ENCODE measurements around the gene FAM174C. TPM values are rescaled to one million over a fixed set of nuclear protein-coding genes. Genes with fewer than 3 reads are reported as not detected.

FAM174C gene
- polyA plus RNA-seq, 1 of the 3 experiments (the other 2 are of a cell fraction), result 78.0 TPM

GRCh38 chr19:1307320-1307719 lies 32.0 kb downstream of the FAM174C start:
- ChIA-PET POLR2A (interaction anchor here (0.6 kb wide), 1 partner anchor 10 kb away, joined by 3 read pairs; no protein-coding TSS in a partner anchor), CTCF (no interaction called here)
- no peaks in the 10 kb centered on the region for H3K36me3 ChIP-seq (replicated peaks in 1 of 2; ENCODE audit: control insufficient read depth in 1 of 2, insufficient read depth in 2 of 2, low read length in 1 of 2)
- H3K27me3 ChIP-seq (ENCODE audit: insufficient read depth), result no peaks in the 10 kb centered on the region
- H3K79me2 ChIP-seq (ENCODE audit: insufficient read depth), result no peaks in the 10 kb centered on the region
- no peaks in the 10 kb centered on the region for H4K20me1 ChIP-seq (ENCODE audit: insufficient read depth)
- H3F3A ChIP-seq (replicated peaks; ENCODE audit: insufficient read depth), result no peaks in the 10 kb centered on the region
- no peak overlapping the region for H3K4me3 ChIP-seq (ENCODE audit: low read depth in 2 of 2, low read length in 1 of 2)
- H2AFZ ChIP-seq (ENCODE audit: low read depth), result no peak overlapping the region
- H3K4me2 ChIP-seq, result no peak overlapping the region
- no peaks in the 10 kb centered on the region for H3K4me1 ChIP-seq (ENCODE audit: control insufficient read depth in 1 of 2, insufficient read depth in 2 of 2, low read depth in 1 of 2, low read length in 1 of 2)
- no peaks in the 10 kb centered on the region for H3K9me2 ChIP-seq
- TF ChIP-seq RXRA (IDR thresholded peaks at IDR 0.05; ENCODE audit: borderline replicate concordance, low read depth), result no peak
- TF ChIP-seq MXI1 (IDR thresholded peaks at IDR 0.05; ENCODE audit: low read depth, low read length), result no peak
- TF ChIP-seq RCOR1 (IDR thresholded peaks at IDR 0.05; ENCODE audit: low read length), result no peak
- TF ChIP-seq NFIC (IDR thresholded peaks at IDR 0.05; ENCODE audit: borderline replicate concordance), result no peak
- no peak for TF ChIP-seq FOXM1 (IDR thresholded peaks at IDR 0.05; ENCODE audit: low read depth)
- TF ChIP-seq GATA2 (CRISPR knock-in tag; IDR thresholded peaks at IDR 0.05), result no peak
- TF ChIP-seq CHD2 (IDR thresholded peaks at IDR 0.05; ENCODE audit: low read length, partially characterized antibody), result no peak
- TF ChIP-seq ELF1 (IDR thresholded peaks at IDR 0.05), result no peak
- TF ChIP-seq, protein P1, sequence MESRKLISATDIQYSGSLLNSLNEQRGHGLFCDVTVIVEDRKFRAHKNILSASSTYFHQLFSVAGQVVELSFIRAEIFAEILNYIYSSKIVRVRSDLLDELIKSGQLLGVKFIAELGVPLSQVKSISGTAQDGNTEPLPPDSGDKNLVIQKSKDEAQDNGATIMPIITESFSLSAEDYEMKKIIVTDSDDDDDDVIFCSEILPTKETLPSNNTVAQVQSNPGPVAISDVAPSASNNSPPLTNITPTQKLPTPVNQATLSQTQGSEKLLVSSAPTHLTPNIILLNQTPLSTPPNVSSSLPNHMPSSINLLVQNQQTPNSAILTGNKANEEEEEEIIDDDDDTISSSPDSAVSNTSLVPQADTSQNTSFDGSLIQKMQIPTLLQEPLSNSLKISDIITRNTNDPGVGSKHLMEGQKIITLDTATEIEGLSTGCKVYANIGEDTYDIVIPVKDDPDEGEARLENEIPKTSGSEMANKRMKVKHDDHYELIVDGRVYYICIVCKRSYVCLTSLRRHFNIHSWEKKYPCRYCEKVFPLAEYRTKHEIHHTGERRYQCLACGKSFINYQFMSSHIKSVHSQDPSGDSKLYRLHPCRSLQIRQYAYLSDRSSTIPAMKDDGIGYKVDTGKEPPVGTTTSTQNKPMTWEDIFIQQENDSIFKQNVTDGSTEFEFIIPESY (IDR thresholded peaks at IDR 0.05; ENCODE audit: borderline replicate concordance, low read depth), result no peak
- no peak for TF ChIP-seq CTCF (IDR thresholded peaks at IDR 0.05)
- H3K27ac ChIP-seq (ENCODE audit: low read depth in 2 of 2, low read length in 1 of 2), result no peak overlapping the region
- no peaks in the 10 kb centered on the region for H3K9me3 ChIP-seq
- DNase-seq, result no peak
- H3K9ac ChIP-seq, result no peak overlapping the region
- WGBS (ENCODE audit: low lambda C conversion rate), result 92% methylated on average over 25 of the region's 38 CpGs

DNA sequence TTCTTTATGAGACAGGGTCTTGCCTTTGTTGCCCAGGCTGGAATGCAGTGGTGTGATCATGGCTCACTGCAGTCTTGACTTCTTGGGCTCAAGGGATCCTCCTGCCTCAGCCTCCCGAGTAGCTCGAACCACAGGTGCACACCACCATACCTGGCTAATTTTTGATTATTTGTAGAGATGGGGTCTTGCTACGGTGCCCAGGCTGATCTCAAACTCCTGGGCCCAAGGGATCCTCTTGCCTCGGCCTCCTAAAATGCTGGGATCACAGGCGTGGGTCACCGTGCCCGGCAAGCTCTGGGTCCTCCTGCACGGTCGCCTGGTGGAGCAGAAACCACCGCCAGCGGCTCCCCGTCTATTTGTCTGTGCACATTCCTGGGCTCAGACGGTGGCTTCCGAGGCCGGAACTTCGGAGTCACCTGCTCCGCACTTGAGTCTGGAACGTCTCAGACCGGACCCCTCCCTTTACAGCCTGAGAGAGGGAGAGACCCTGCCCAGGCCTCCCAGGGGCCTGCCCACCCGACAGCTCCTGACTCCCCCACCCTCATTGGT lies 32.5 kb downstream of the FAM174C start:
- H3K4me2 ChIP-seq, result no peak overlapping the region
- H3K79me2 ChIP-seq (ENCODE audit: insufficient read depth), result no peaks in the 10 kb centered on the region
- CTCF ChIA-PET, result no interaction called here
- no peak overlapping the region for H2AFZ ChIP-seq (ENCODE audit: low read depth)
- no peaks in the 10 kb centered on the region for H3K9me3 ChIP-seq
- no peaks in the 10 kb centered on the region for H4K20me1 ChIP-seq (ENCODE audit: insufficient read depth)
- H3K4me1 ChIP-seq (ENCODE audit: control insufficient read depth in 1 of 2, insufficient read depth in 2 of 2, low read depth in 1 of 2, low read length in 1 of 2), result no peaks in the 10 kb centered on the region
- H3K36me3 ChIP-seq (replicated peaks in 1 of 2; ENCODE audit: control insufficient read depth in 1 of 2, insufficient read depth in 2 of 2, low read length in 1 of 2), result no peaks in the 10 kb centered on the region
- 88% methylated on average over 4 of the region's 20 CpGs for WGBS (ENCODE audit: low lambda C conversion rate)
- DNase-seq, result no peak
- POLR2A ChIA-PET, result no interaction called here
- no peak overlapping the region for H3K27ac ChIP-seq (ENCODE audit: low read depth in 2 of 2, low read length in 1 of 2)
- no peaks in the 10 kb centered on the region for H3F3A ChIP-seq (replicated peaks; ENCODE audit: insufficient read depth)
- H3K27me3 ChIP-seq (ENCODE audit: insufficient read depth), result no peaks in the 10 kb centered on the region
- H3K9me2 ChIP-seq, result no peaks in the 10 kb centered on the region
- no peak overlapping the region for H3K4me3 ChIP-seq (ENCODE audit: low read depth in 2 of 2, low read length in 1 of 2)
- H3K9ac ChIP-seq, result no peak overlapping the region
- TF ChIP-seq RCOR1 (IDR thresholded peaks at IDR 0.05; ENCODE audit: low read length), result no peak
- TF ChIP-seq IRF3 (IDR thresholded peaks at IDR 0.05; ENCODE audit: low read depth, low read length), result no peak
- no peak for TF ChIP-seq YY1 (IDR thresholded peaks at IDR 0.05; ENCODE audit: low read depth)
- TF ChIP-seq MEF2A (IDR thresholded peaks at IDR 0.05; ENCODE audit: borderline replicate concordance, low read depth), result no peak
- TF ChIP-seq PBX3 (IDR thresholded peaks at IDR 0.05), result no peak
- no peak for TF ChIP-seq POLR2AphosphoS5 (IDR thresholded peaks at IDR 0.05; ENCODE audit: low read depth, low read length)
- TF ChIP-seq, protein P2, sequence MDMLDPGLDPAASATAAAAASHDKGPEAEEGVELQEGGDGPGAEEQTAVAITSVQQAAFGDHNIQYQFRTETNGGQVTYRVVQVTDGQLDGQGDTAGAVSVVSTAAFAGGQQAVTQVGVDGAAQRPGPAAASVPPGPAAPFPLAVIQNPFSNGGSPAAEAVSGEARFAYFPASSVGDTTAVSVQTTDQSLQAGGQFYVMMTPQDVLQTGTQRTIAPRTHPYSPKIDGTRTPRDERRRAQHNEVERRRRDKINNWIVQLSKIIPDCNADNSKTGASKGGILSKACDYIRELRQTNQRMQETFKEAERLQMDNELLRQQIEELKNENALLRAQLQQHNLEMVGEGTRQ (IDR thresholded peaks at IDR 0.05; ENCODE audit: borderline replicate concordance, low read depth, low read length), result no peak
- TF ChIP-seq, protein P1 (IDR thresholded peaks at IDR 0.05; ENCODE audit: borderline replicate concordance, low read depth), result no peak
- TF ChIP-seq, protein P3, sequence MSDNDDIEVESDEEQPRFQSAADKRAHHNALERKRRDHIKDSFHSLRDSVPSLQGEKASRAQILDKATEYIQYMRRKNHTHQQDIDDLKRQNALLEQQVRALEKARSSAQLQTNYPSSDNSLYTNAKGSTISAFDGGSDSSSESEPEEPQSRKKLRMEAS (IDR thresholded peaks at IDR 0.05; ENCODE audit: low read depth), result no peak
- no peak for TF ChIP-seq RAD21 (IDR thresholded peaks at IDR 0.05; ENCODE audit: low read length)
- TF ChIP-seq JUND (IDR thresholded peaks at IDR 0.05), result no peak
- no peak for TF ChIP-seq GATA2 (CRISPR knock-in tag; IDR thresholded peaks at IDR 0.05)

Measured in SK-N-SH (cell line).